GM10248 (cell line): ENCODE measurements around the gene SFT2D3.

Source experiments
- CTCF ChIA-PET: fragments of 300-600 bp; sonication (Branson Sonifier 250); formaldehyde crosslinking; extraction: SDS; loops from one replicate; lab custom pipeline; 2021; ENCODE audit warnings: antibody characterized with exemption; lab: Yijun Ruan, JAX
- POLR2A ChIA-PET: fragments of 350-650 bp; sonication (Branson Sonifier 250); formaldehyde crosslinking; extraction: SDS; loops from one replicate; lab custom pipeline; 2020; ENCODE audit warnings: antibody characterized with exemption; lab: Yijun Ruan, JAX
- DNase-seq: peaks from one replicate; pipeline ENCODE4 v3.0.0; 2012; ENCODE audit errors: extremely low spot score
- TF ChIP-seq, protein P1 (sequence below): IDR thresholded peaks from 2 replicates; pipeline ENCODE4 v1.5.1; 2012; ENCODE audit warnings: mild to moderate bottlenecking, low read depth; ENCODE audit errors: extremely low read depth, missing control alignments, control extremely low read depth

The SFT2D3 gene

GRCh38 chr2:127655209-127656073, 45.9 kb upstream of the SFT2D3 start:
- ChIA-PET POLR2A (no interaction called here), CTCF (interaction anchor here (1.0 to 1.1 kb wide), 2 partner anchors 15 to 64 kb away, joined by 3 to 5 read pairs; no protein-coding TSS in a partner anchor)
- no peak for DNase-seq
- TF ChIP-seq, protein P1, sequence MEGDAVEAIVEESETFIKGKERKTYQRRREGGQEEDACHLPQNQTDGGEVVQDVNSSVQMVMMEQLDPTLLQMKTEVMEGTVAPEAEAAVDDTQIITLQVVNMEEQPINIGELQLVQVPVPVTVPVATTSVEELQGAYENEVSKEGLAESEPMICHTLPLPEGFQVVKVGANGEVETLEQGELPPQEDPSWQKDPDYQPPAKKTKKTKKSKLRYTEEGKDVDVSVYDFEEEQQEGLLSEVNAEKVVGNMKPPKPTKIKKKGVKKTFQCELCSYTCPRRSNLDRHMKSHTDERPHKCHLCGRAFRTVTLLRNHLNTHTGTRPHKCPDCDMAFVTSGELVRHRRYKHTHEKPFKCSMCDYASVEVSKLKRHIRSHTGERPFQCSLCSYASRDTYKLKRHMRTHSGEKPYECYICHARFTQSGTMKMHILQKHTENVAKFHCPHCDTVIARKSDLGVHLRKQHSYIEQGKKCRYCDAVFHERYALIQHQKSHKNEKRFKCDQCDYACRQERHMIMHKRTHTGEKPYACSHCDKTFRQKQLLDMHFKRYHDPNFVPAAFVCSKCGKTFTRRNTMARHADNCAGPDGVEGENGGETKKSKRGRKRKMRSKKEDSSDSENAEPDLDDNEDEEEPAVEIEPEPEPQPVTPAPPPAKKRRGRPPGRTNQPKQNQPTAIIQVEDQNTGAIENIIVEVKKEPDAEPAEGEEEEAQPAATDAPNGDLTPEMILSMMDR: no peak

GRCh38 chr2:127656569-127657231, 44.6 kb upstream of the SFT2D3 start:
- ChIA-PET CTCF (interaction anchor here (2.5 kb wide), 1 partner anchor 65 kb away, joined by 9 read pairs; no protein-coding TSS in a partner anchor), POLR2A (no interaction called here)
- TF ChIP-seq, protein P1: no peak
- no peak for DNase-seq

DNA sequence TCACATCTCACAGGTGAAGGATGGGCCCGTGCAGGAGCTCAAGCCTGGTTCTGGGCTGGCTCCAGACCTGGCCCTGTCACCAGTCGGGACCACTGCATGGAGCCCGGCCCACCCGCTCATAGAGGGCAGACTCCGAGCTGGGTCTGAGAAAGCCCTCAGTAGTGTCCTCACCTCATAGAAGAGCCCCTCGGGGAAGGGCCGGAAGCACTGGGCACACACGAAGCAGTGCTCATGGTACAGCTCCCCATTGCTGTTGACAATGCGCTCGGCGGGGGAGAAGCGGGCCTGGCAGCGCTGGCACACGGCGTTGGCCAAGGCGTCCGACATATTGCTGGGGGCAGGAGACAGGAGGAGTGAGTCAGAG, 44.1 kb upstream of the SFT2D3 start:
- ChIA-PET CTCF (interaction anchor here (2.5 kb wide), 1 partner anchor 66 kb away, joined by 9 read pairs; no protein-coding TSS in a partner anchor), POLR2A (no interaction called here)
- TF ChIP-seq, protein P1: no peak
- DNase-seq: no peak

GRCh38 chr2:127658146-127658545, 43.2 kb upstream of the SFT2D3 start:
- DNase-seq: no peak
- CTCF ChIA-PET: interaction anchor here (2.5 kb wide), 1 partner anchor 67 kb away, joined by 9 read pairs; no protein-coding TSS in a partner anchor
- TF ChIP-seq, protein P1: no peak
- POLR2A ChIA-PET: no interaction called here

DNA sequence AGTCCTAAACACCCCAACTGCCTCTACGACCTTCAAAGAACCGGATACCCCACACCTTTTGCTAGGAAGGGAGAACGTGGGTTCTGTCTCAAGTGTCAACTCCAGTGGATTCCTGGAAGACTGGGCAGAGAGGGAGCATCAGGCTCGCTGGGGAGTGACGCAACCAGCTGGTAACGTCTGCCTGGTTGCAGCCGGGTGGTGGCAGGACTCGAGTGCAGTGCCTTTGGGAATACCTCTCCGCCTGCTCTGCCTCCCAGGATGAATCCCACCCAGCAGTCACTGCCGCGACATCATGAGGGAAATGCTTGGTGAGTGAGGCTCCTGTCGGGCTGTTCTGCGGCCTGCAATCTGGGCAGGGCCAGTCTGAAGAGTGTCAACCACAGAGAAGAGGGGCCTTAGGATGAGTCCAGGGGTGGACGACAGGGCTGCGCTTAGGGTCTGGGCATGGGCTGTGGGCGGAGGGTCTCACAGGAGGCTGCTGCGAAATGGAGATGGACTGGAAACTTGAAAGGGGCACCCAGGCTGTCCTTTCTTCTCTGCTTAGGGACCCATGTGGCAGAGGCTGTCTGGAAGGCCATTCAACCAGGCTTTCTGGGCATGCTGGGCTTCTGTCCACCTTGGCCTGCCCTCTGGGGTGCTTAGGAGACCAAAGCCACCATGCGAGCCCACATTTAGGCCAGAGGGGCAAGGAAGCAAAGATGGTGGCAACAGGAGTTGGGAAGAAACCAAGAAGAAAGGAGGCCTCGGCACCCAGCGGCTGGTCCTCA, 42.5 kb upstream of the SFT2D3 start:
- ChIA-PET CTCF (interaction anchor here (2.5 kb wide), 1 partner anchor 67 kb away, joined by 9 read pairs; no protein-coding TSS in a partner anchor), POLR2A (no interaction called here)
- DNase-seq: no peak
- TF ChIP-seq, protein P1: no peak
